ENCODE measurements around the gene LDAF1. TPM values are rescaled to one million over a fixed set of nuclear protein-coding genes. Genes with fewer than 3 reads are reported as not detected.
"Not testable (repeated sequence)": the region's sequence is repeated elsewhere in the genome, so short reads cannot be mapped to it uniquely, and the experiment has no call there.

LDAF1 gene
- total and polyA plus RNA-seq, 8 donors: 10.1 to 103 (median 27.3) TPM

DNA sequence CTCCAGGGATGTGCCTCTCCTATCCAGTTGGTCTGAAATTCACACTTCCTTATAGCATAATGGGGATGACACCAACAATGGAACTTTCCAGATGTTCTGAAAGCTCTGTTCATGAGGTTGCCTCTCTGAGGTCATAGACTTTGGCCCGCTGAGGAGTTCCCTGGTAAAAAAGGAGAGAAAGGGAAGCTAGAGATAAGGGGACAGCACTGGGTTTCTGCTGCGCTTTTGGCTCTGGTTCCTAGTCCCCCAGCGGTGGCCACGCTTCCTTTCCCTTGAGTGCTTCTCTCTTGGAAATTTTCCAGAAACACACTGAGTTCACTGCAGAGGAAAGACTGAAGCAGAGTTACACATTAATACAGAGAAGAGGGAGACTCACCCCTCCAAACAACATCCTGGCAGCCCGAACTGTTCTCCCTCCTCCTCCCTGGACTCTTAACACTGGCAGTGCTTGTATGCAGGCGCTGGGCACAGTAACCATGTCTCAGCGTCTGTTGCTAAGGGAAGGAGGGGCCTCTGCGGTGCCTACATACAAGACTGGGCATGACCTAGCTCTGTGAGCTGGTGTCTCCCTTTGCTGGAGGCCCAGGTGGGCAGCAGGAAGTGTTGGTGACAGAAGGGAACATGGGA is 8.0 kb upstream of the LDAF1 start, which contains the start of gene DNAH3:
TSS of gene DNAH3 (minus strand) at position 472 of the 627 bp plus-strand sequence. CDS start 527 bp downstream, outside the sequence.
- TF ChIP-seq CTCF (IDR thresholded peaks at IDR 0.05) (no peak), POLR2AphosphoS5 (IDR thresholded peaks at IDR 0.05) (no peak), EP300 (IDR thresholded peaks at IDR 0.05) (no peak), POLR2A (IDR thresholded peaks at IDR 0.05) (no peak)

GRCh38 chr16:21152160-21153030 is 6.1 kb upstream of the LDAF1 start:
- H3K36me3 ChIP-seq; H3K27ac ChIP-seq; DNase-seq; H3K9me3 ChIP-seq; H3K4me3 ChIP-seq; intact Hi-C loops (cut with DNase I; ENCODE audit: low total_unique reads): not testable (repeated sequence)
- Histone ChIP-seq H3K27me3 (peaks cover 0 to 15% (median 0%) of the 10 kb centered on the region in 3 donors), H3K4me1 (peaks cover 0 to 14% (median 8%) of the 10 kb centered on the region in 4 donors)
- WGBS, 5 donors: 83 to 86% (median 84%) methylated on average over 15 to 47 of the region's 51 CpGs

More for the DNA sequence above, 8.0 kb upstream of the LDAF1 start, which contains the start of gene DNAH3:
- intact Hi-C loops (cut with DNase I; ENCODE audit: low total_unique reads): no loop called here
- no peak within 1 kb of the TSS for H3K4me3 ChIP-seq
- no peaks in the 10 kb centered on the region for H3K36me3 ChIP-seq
- H3K4me1 ChIP-seq: peaks cover 0 to 7% (median 0%) of the 10 kb centered on the region in 4 donors
- no peak within 1 kb of the TSS for H3K27ac ChIP-seq
- H3K27me3 ChIP-seq: peaks cover 0 to 25% (median 0%) of the 10 kb centered on the region in 3 donors
- WGBS, 5 donors: 6 to 24% (median 14%) methylated on average over 8 of the region's 8 CpGs
- DNase-seq: peak in 1 of 2 donors; percentile 61
- H3K9me3 ChIP-seq: no peaks in the 10 kb centered on the region

- H3K4me3 ChIP-seq; H3K27me3 ChIP-seq; H3K27ac ChIP-seq; DNase-seq; H3K36me3 ChIP-seq; H3K9me3 ChIP-seq; intact Hi-C loops (cut with DNase I; ENCODE audit: low total_unique reads): not testable (repeated sequence)
- H3K4me1 ChIP-seq: peaks cover 5 to 22% (median 16%) of the 10 kb centered on the region in 4 donors
- WGBS, 5 donors: 75 to 88% (median 83%) methylated on average over 10 to 11 of the region's 11 CpGs
These were observed 5.2 kb upstream of the LDAF1 start for GRCh38 chr16:21153124-21153729.

- H3K9me3 ChIP-seq; H3K27me3 ChIP-seq; H3K4me3 ChIP-seq; DNase-seq; H3K27ac ChIP-seq; intact Hi-C loops (cut with DNase I; ENCODE audit: low total_unique reads); H3K36me3 ChIP-seq: not testable (repeated sequence)
- H3K4me1 ChIP-seq: peaks cover 18 to 43% (median 36%) of the 10 kb centered on the region in 4 donors
- WGBS, 5 donors: 47 to 82% (median 64%) methylated on average over 1 of the region's 1 CpG
These were observed 2.5 kb upstream of the LDAF1 start for GRCh38 chr16:21156011-21156410.

GRCh38 chr16:21156767-21157467 is 1.6 kb upstream of the LDAF1 start:
- Histone ChIP-seq H3K36me3 (peaks cover 0 to 10% (median 3%) of the 10 kb centered on the region in 4 donors), H3K27ac (peak overlapping the region in 2 of 5 donors; percentile 80 to 91), H3K27me3 (no peaks in the 10 kb centered on the region), H3K9me3 (no peaks in the 10 kb centered on the region), H3K4me3 (no peak overlapping the region), H3K4me1 (peaks cover 22 to 52% (median 45%) of the 10 kb centered on the region in 4 donors)
- TF ChIP-seq CTCF (IDR thresholded peaks at IDR 0.05) (peak in 5 of 7 experiments; percentile 24 to 64 (median 43)), POLR2A (IDR thresholded peaks at IDR 0.05) (no peak), POLR2AphosphoS5 (IDR thresholded peaks at IDR 0.05) (peak in 1 of 3 donors; percentile 37), EP300 (IDR thresholded peaks at IDR 0.05) (no peak)
- WGBS, 5 donors: 48 to 58% (median 50%) methylated on average over 6 of the region's 6 CpGs
- peak; percentile 30 to 85 for DNase-seq
- intact Hi-C loops (cut with DNase I; ENCODE audit: low total_unique reads): no loop called here
